ENCODE data around the gene EQTN. TPM values are rescaled to one million over a fixed set of nuclear protein-coding genes. Genes with fewer than 3 reads are reported as not detected.

EQTN gene
- total RNA-seq, 4 donors from 2014 or later: 0.32 TPM; not detected in 3

DNA sequence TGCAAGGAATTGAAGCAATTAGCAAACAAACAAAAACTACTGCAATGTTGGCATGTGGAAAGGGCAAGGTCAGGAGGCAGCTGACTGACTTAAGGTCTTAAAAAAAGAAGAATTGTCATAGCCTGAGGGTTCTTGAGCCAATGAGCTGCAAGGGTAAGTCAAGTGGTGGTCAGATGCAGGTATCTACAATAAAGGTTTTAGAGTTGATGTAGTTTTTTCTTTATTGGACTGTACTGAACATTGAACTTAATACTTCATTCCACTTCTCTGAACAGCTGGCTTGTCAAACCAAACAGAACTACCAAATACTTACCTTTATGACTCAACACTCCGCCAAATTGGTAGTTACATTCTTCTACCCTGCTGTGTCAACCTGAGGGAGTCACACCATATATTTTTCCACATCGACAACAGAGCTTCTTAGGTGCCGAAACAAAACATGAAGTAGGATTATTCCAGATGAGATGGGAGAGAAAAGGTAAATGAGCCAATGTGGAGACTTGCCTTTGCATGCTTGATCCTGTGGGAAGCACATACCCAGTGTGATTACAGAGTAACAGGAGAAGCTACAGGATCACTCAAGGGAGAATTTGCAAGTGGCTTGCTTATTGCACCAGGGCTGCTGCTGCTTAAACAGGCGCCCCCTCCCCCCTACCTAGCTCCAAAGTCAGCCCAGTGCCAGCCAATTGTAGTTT is 35.3 kb downstream of the EQTN start:
- TF ChIP-seq POLR2AphosphoS5 (IDR thresholded peaks at IDR 0.05) (no peak), EP300 (IDR thresholded peaks at IDR 0.05) (no peak), POLR2A (IDR thresholded peaks at IDR 0.05; ENCODE audit: low read depth) (no peak)
- TF ChIP-seq, protein P1, sequence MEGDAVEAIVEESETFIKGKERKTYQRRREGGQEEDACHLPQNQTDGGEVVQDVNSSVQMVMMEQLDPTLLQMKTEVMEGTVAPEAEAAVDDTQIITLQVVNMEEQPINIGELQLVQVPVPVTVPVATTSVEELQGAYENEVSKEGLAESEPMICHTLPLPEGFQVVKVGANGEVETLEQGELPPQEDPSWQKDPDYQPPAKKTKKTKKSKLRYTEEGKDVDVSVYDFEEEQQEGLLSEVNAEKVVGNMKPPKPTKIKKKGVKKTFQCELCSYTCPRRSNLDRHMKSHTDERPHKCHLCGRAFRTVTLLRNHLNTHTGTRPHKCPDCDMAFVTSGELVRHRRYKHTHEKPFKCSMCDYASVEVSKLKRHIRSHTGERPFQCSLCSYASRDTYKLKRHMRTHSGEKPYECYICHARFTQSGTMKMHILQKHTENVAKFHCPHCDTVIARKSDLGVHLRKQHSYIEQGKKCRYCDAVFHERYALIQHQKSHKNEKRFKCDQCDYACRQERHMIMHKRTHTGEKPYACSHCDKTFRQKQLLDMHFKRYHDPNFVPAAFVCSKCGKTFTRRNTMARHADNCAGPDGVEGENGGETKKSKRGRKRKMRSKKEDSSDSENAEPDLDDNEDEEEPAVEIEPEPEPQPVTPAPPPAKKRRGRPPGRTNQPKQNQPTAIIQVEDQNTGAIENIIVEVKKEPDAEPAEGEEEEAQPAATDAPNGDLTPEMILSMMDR (IDR thresholded peaks at IDR 0.05): no peak
- DNase-seq (ENCODE audit: extremely low spot score): no peak
- Histone ChIP-seq H3K36me3 (no peaks in the 10 kb centered on the region), H3K4me1 (no peaks in the 10 kb centered on the region), H3K4me3 (no peak overlapping the region), H3K27me3 (no peaks in the 10 kb centered on the region), H3K27ac (replicated peaks in 1 of 4) (no peak overlapping the region), H3K9me3 (no peaks in the 10 kb centered on the region)
- intact Hi-C loops (cut with DNase I): no loop called here
- 69% methylated on average over 4 of the region's 4 CpGs for whole genome bisulfite sequencing

DNA sequence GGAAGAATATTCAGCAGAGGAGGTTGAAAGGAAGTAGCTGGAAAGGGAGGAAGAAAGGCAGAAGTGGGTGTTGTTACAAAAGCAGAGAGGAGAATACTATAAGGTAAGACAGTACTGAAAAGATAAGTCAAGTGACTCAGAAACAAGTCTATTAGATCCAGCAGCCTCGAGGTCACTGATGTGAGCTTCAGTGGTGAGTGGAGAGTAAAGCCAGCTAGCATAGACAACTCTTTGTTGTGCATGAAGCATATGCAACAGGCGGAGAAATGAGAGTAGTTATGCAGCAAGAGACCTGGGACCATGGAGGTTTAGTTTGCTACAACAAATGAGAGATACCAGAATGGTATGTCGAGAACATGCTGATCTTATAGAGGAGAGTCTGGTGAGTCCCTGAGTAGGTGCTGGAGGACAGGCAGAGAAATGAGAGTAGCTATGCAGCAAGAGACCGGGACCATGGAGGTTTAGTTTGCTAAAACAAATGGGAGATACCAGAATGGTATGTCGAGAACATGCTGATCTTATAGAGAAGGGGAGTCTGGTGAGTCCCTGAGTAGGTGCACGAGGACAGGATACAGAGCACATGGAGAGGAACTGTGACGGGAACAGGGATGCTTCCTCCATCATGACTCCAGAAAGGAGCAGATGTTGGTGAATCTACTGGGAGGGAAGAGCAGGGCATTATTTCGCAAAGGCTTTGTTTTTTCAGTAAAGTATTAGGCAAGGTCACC is 36.0 kb downstream of the EQTN start:
- intact Hi-C loops (cut with DNase I): no loop called here
- no peak for DNase-seq (ENCODE audit: extremely low spot score)
- Histone ChIP-seq H3K27ac (replicated peaks in 1 of 4) (no peak overlapping the region), H3K4me1 (no peaks in the 10 kb centered on the region), H3K36me3 (no peaks in the 10 kb centered on the region), H3K9me3 (no peaks in the 10 kb centered on the region), H3K4me3 (no peak overlapping the region), H3K27me3 (no peaks in the 10 kb centered on the region)
- TF ChIP-seq, protein P1 (IDR thresholded peaks at IDR 0.05): no peak
- TF ChIP-seq EP300 (IDR thresholded peaks at IDR 0.05): no peak
- 81% methylated on average over 8 of the region's 8 CpGs for WGBS

DNA sequence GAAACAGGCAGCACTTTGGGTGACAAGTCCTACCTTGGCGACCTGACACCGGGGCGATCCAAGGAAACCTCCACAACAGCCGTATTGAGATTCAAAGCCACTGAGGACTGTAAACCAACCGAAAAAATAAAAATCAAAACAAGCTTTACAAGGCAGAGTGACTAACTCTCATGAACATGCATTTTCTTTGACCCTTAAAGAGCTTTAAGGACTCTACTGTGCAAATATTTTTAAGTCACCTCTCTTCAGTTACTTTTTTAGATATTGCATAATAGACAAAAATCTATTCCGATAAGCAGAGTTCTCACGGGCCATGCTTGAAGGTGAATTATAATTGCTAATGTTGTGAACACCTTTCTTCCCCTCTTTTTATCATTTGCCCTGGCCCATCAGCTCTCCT is 38.3 kb downstream of the EQTN start:
- no peaks in the 10 kb centered on the region for H3K9me3 ChIP-seq
- 91% methylated on average over 7 of the region's 7 CpGs for WGBS
- no peaks in the 10 kb centered on the region for H3K36me3 ChIP-seq
- H3K27ac ChIP-seq (replicated peaks in 1 of 4): no peak overlapping the region
- intact Hi-C loops (cut with DNase I): no loop called here
- DNase-seq (ENCODE audit: extremely low spot score): no peak
- TF ChIP-seq, protein P1 (IDR thresholded peaks at IDR 0.05): no peak
- TF ChIP-seq POLR2AphosphoS5 (IDR thresholded peaks at IDR 0.05): no peak
- no peak for TF ChIP-seq POLR2A (IDR thresholded peaks at IDR 0.05; ENCODE audit: low read depth)
- no peak overlapping the region for H3K4me3 ChIP-seq
- H3K27me3 ChIP-seq: no peaks in the 10 kb centered on the region
- no peaks in the 10 kb centered on the region for H3K4me1 ChIP-seq

DNA sequence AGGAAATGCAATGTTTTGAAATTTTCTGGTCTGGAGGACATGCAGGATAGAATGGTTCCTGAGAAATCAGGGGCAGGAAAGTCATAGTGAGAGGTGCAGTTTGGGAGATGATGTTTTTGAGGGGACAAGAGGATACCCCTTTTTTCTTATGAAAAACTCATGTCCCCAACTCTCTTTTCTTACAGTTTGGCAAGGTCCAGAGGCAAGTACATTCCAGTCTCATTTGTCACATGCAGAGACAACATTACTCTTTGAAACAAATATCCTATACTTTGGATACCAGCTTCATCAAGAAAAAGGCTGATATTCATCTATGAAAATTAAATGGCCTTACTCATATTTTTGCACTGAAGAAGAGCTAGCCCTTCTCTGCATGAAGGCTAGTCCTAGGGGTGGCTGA is 48.2 kb downstream of the EQTN start:
- TF ChIP-seq, protein P1 (IDR thresholded peaks at IDR 0.05): no peak
- no peak for TF ChIP-seq EP300 (IDR thresholded peaks at IDR 0.05)
- TF ChIP-seq POLR2AphosphoS5 (IDR thresholded peaks at IDR 0.05): no peak
- no peak for TF ChIP-seq POLR2A (IDR thresholded peaks at IDR 0.05; ENCODE audit: low read depth)
- Histone ChIP-seq H3K4me3 (no peak overlapping the region), H3K27ac (replicated peaks in 1 of 4) (no peak overlapping the region), H3K9me3 (no peaks in the 10 kb centered on the region), H3K36me3 (no peaks in the 10 kb centered on the region), H3K4me1 (no peaks in the 10 kb centered on the region), H3K27me3 (no peaks in the 10 kb centered on the region)
- intact Hi-C loops (cut with DNase I): no loop called here
- DNase-seq (ENCODE audit: extremely low spot score): no peak

Measured in esophagus muscularis mucosa (tissue), 4 donors.